Osteoblast (primary cell): ENCODE measurements around the gene CGNL1. TPM values are rescaled to one million over a fixed set of nuclear protein-coding genes. Genes with fewer than 3 reads are reported as not detected.

Experiments
- DNase-seq: peaks from one replicate; pipeline ENCODE4 v3.0.0; 2011; ENCODE audit warnings: low spot score, mixed read lengths; ENCODE audit not compliant: insufficient read length; ENCODE audit errors: missing footprints
- H2AFZ ChIP-seq: 2 replicates; pipeline ENCODE4 v1.6.0; 2011; ENCODE audit warnings: mild to moderate bottlenecking, low read length
- H3K27ac ChIP-seq: 2 replicates; pipeline ENCODE4 v1.5.1; 2011; ENCODE audit warnings: mild to moderate bottlenecking, low read depth, low read length, moderate library complexity
- H3K27me3 ChIP-seq: 2 replicates; pipeline ENCODE4 v1.6.0; 2012; ENCODE audit warnings: mild to moderate bottlenecking, control low read depth, inconsistent platforms, low read length, moderate library complexity; ENCODE audit not compliant: insufficient read depth
- H3K36me3 ChIP-seq: 2 replicates; pipeline ENCODE4 v1.5.1; 2011; ENCODE audit warnings: mild to moderate bottlenecking, low read length, control low read depth, moderate library complexity; ENCODE audit not compliant: insufficient read depth
- H3K4me1 ChIP-seq: 2 replicates; pipeline ENCODE4 v1.5.1; 2011; ENCODE audit warnings: mild to moderate bottlenecking, low read length, control low read depth, moderate library complexity; ENCODE audit not compliant: insufficient read depth
- H3K4me2 ChIP-seq: 2 replicates; pipeline ENCODE4 v1.6.0; 2011; ENCODE audit warnings: mild to moderate bottlenecking, low read length; ENCODE audit not compliant: insufficient read depth
- H3K4me3 ChIP-seq: fragments of 200-600 bp; sonication (generic); 3 replicates; pipeline ENCODE4 v1.5.1; 2012; ENCODE audit warnings: mild to moderate bottlenecking, low read length, inconsistent platforms; ENCODE audit not compliant: insufficient read depth
- H3K79me2 ChIP-seq: 2 replicates; pipeline ENCODE4 v1.6.0; 2012; ENCODE audit warnings: mild to moderate bottlenecking, low read length, control low read depth, inconsistent platforms; ENCODE audit not compliant: insufficient read depth
- H3K9me3 ChIP-seq: 2 replicates; pipeline ENCODE4 v1.5.1; 2011; ENCODE audit warnings: low read depth, low read length, control low read depth
- H4K20me1 ChIP-seq: 2 replicates; pipeline ENCODE4 v1.6.0; 2012; ENCODE audit warnings: mild to moderate bottlenecking, low read length, control low read depth; ENCODE audit not compliant: insufficient read depth
- total RNA-seq: library from RNA; depleted of rRNA; stranded (reverse); fragments of >200 nt; gene quantifications from 2 replicates; pipeline ENCODE4 v1.2.3, GENCODE V29; 2012
- TF ChIP-seq, protein P1 (sequence below): IDR thresholded peaks from 2 replicates; pipeline ENCODE4 v1.5.1; 2011; ENCODE audit warnings: mild to moderate bottlenecking, low read depth, low read length, moderate library complexity; ENCODE audit errors: extremely low read depth

The CGNL1 gene
- total RNA-seq, 1 donor = 1.1 TPM

GRCh38 chr15:57393061-57393460 lies 16.8 kb downstream of the CGNL1 start:
- Histone ChIP-seq H3K4me2 (no peak overlapping the region), H4K20me1 (no peaks in the 10 kb centered on the region), H3K4me1 (peaks cover 10% of the 10 kb centered on the region), H3K9me3 (no peaks in the 10 kb centered on the region), H2AFZ (no peak overlapping the region), H3K79me2 (no peaks in the 10 kb centered on the region), H3K36me3 (no peaks in the 10 kb centered on the region), H3K4me3 (no peak overlapping the region), H3K27me3 (peaks cover 9% of the 10 kb centered on the region), H3K27ac (no peak overlapping the region)
- DNase-seq = no peak
- TF ChIP-seq, protein P1, sequence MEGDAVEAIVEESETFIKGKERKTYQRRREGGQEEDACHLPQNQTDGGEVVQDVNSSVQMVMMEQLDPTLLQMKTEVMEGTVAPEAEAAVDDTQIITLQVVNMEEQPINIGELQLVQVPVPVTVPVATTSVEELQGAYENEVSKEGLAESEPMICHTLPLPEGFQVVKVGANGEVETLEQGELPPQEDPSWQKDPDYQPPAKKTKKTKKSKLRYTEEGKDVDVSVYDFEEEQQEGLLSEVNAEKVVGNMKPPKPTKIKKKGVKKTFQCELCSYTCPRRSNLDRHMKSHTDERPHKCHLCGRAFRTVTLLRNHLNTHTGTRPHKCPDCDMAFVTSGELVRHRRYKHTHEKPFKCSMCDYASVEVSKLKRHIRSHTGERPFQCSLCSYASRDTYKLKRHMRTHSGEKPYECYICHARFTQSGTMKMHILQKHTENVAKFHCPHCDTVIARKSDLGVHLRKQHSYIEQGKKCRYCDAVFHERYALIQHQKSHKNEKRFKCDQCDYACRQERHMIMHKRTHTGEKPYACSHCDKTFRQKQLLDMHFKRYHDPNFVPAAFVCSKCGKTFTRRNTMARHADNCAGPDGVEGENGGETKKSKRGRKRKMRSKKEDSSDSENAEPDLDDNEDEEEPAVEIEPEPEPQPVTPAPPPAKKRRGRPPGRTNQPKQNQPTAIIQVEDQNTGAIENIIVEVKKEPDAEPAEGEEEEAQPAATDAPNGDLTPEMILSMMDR = no peak

DNA sequence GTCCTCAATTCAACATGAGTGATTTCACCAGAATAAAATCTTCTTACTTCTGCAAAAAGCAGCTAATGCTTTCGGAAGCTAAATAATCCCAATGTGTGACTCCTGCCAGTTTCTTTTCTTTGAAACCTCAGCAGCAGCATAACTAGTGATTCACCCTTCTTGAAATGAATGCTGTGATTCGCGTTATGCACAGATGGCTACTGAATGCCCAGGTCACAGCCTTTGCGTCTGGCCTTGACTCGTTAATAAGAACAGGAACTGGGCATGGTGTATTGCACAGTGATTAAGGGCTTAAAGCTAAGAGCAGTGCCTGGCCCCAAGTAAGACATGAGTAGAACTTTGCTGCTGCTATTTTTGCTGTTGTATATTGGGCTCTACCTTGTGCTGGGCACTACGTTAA lies 19.0 kb downstream of the CGNL1 start:
- H2AFZ ChIP-seq = no peak overlapping the region

DNA sequence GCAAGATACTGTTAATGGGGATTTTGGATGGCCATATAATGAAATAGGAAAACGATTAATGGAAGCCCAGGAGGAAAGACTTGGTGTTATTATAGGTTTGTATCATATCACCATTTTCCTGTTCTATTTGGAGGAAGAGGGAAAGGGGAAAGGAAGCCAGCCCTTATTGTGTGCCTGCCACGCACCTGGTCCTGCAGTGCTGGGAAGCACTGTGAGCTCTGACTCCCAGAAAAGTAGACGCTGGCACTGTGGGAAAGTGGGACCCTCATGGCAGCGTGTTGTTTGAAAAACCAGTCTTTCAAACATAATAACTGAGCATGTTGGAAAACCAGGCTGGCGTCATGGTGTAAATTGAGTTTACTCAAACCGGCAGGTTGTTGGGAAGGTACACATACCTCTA lies 22.0 kb downstream of the CGNL1 start:
- peaks cover 18% of the 10 kb centered on the region for H3K4me1 ChIP-seq

More for the DNA sequence above, 19.0 kb downstream of the CGNL1 start:
- H3K79me2 ChIP-seq = no peaks in the 10 kb centered on the region
- no peak overlapping the region for H3K27ac ChIP-seq
- no peak overlapping the region for H3K4me3 ChIP-seq
- no peaks in the 10 kb centered on the region for H4K20me1 ChIP-seq
- no peaks in the 10 kb centered on the region for H3K36me3 ChIP-seq
- no peak for DNase-seq
- TF ChIP-seq, protein P1 = no peak
- H3K9me3 ChIP-seq = no peaks in the 10 kb centered on the region
- H3K4me1 ChIP-seq = peaks cover 10% of the 10 kb centered on the region
- H3K4me2 ChIP-seq = peak overlapping the region; percentile 53
- H3K27me3 ChIP-seq = no peaks in the 10 kb centered on the region

DNA sequence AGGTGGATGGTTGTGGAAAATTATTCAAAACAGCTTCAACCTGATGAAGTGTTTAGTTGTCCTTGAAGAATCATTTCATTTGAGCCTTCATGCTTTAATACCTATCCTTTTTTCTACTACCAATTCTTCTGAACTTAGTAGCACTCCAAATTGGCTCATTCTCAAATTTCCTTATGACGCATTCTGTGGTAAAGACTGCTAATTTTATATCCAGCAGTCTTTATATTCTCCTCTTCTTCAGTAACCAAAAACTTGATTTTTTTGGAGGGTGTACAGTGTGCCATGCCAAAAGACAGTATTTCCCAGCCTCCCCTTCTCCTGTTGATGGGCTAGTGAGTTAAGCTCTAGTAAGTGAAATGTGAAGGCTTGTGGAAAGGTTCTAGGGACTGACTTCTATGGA lies 25.2 kb downstream of the CGNL1 start:
- no peaks in the 10 kb centered on the region for H3K79me2 ChIP-seq
- no peak overlapping the region for H2AFZ ChIP-seq
- peaks cover 21% of the 10 kb centered on the region for H3K27me3 ChIP-seq
- H3K4me1 ChIP-seq = peaks cover 8% of the 10 kb centered on the region
- TF ChIP-seq, protein P1 = no peak
- no peak overlapping the region for H3K27ac ChIP-seq
- peak; percentile 82 for DNase-seq
- no peaks in the 10 kb centered on the region for H3K9me3 ChIP-seq
- peak overlapping the region; percentile 12 for H3K4me2 ChIP-seq
- H3K36me3 ChIP-seq = no peaks in the 10 kb centered on the region
- no peaks in the 10 kb centered on the region for H4K20me1 ChIP-seq
- no peak overlapping the region for H3K4me3 ChIP-seq

More for the DNA sequence above, 22.0 kb downstream of the CGNL1 start:
- Histone ChIP-seq H3K9me3 (no peaks in the 10 kb centered on the region), H3K4me3 (no peak overlapping the region), H3K4me2 (no peak overlapping the region), H3K79me2 (no peaks in the 10 kb centered on the region), H3K27ac (no peak overlapping the region), H4K20me1 (no peaks in the 10 kb centered on the region), H2AFZ (no peak overlapping the region), H3K36me3 (no peaks in the 10 kb centered on the region), H3K27me3 (no peaks in the 10 kb centered on the region)
- DNase-seq = no peak
- TF ChIP-seq, protein P1 = no peak
